GM23338 (cell line): Measurements from ENCODE around the gene SLC4A5. TPM values are rescaled to one million over a fixed set of nuclear protein-coding genes. Genes with fewer than 3 reads are reported as not detected.

ENCODE experiments used
- ATAC-seq: fragments of 200-7000 bp; cut with Tn5 transposase; 3 replicates; pipeline ENCODE4 v1.9.1; 2020
- DNase-seq: peaks from one replicate; pipeline ENCODE4 v3.0.0-alpha.2; 2015; ENCODE audit warnings: low spot score
- H2AFZ ChIP-seq: fragments of 200-600 bp; sonication (generic); 2 replicates; pipeline ENCODE4 v1.8.0; 2016; ENCODE audit warnings: antibody characterized with exemption, mild to moderate bottlenecking, moderate library complexity
- H3F3A ChIP-seq: fragments of 200-600 bp; sonication (generic); replicated peaks from 2 replicates; pipeline ENCODE4 v1.8.0; 2017; ENCODE audit warnings: antibody characterized with exemption, mixed run types, low read depth
- H3K27ac ChIP-seq: fragments of 200-600 bp; sonication (generic); 2 replicates; pipeline ENCODE4 v1.6.1; 2016; ENCODE audit warnings: low read depth
- H3K27me3 ChIP-seq: fragments of 200-600 bp; sonication (generic); 2 replicates; pipeline ENCODE4 v1.8.0; 2016; ENCODE audit warnings: mild to moderate bottlenecking, mixed run types, moderate library complexity; ENCODE audit not compliant: insufficient read depth
- H3K36me3 ChIP-seq: fragments of 200-600 bp; sonication (generic); 2 replicates; pipeline ENCODE4 v1.8.0; 2016; ENCODE audit warnings: mild to moderate bottlenecking; ENCODE audit not compliant: insufficient read depth
- H3K4me1 ChIP-seq: fragments of 200-600 bp; sonication (generic); 2 replicates; pipeline ENCODE4 v1.8.0; 2016; ENCODE audit warnings: mild to moderate bottlenecking, moderate library complexity; ENCODE audit not compliant: insufficient read depth
- H3K4me2 ChIP-seq: fragments of 200-600 bp; sonication (generic); 2 replicates; pipeline ENCODE4 v1.7.1; 2017; ENCODE audit warnings: mixed run types
- H3K4me3 ChIP-seq: fragments of 200-600 bp; sonication (generic); 2 replicates; pipeline ENCODE4 v1.6.1; 2016; ENCODE audit warnings: mixed run types
- H3K79me2 ChIP-seq: fragments of 200-600 bp; sonication (generic); replicated peaks from 2 replicates; pipeline ENCODE4 v1.8.0; 2017; ENCODE audit warnings: mild to moderate bottlenecking; ENCODE audit not compliant: insufficient read depth
- H3K9me2 ChIP-seq: fragments of 200-600 bp; sonication (generic); 2 replicates; pipeline ENCODE4 v1.8.0; 2017; ENCODE audit not compliant: insufficient read depth
- H4K20me1 ChIP-seq: fragments of 200-600 bp; sonication (generic); replicated peaks from 2 replicates; pipeline ENCODE4 v1.8.0; 2017; ENCODE audit warnings: mild to moderate bottlenecking; ENCODE audit not compliant: insufficient read depth
- H3K27ac Mint-ChIP-seq: 2 replicates; pipeline ENCODE4 v1.8.0; 2020; ENCODE audit warnings: inconsistent platforms, mild to moderate bottlenecking, moderate library complexity, mixed read lengths
- H3K27me3 Mint-ChIP-seq: 3 replicates; pipeline ENCODE4 v1.8.0; 2022; ENCODE audit warnings: low read depth, mild to moderate bottlenecking, moderate library complexity, mixed read lengths, inconsistent platforms; ENCODE audit not compliant: insufficient read depth, poor library complexity
- H3K36me3 Mint-ChIP-seq: 3 replicates; pipeline ENCODE4 v1.8.0; 2021; ENCODE audit warnings: low read depth, mild to moderate bottlenecking, inconsistent platforms, moderate library complexity, mixed read lengths
- H3K4me1 Mint-ChIP-seq: 3 replicates; pipeline ENCODE4 v1.8.0; 2020; ENCODE audit warnings: mild to moderate bottlenecking, inconsistent platforms, mixed read lengths
- H3K4me3 Mint-ChIP-seq: 3 replicates; pipeline ENCODE4 v1.8.0; 2021; ENCODE audit warnings: moderate library complexity, mild to moderate bottlenecking, inconsistent platforms, mixed read lengths
- H3K9me3 Mint-ChIP-seq: 3 replicates; pipeline ENCODE4 v1.8.0; 2020; ENCODE audit warnings: moderate library complexity, mild to moderate bottlenecking, inconsistent platforms, mixed read lengths
- CTCF ChIP-seq, 2 experiments: fragments of 200-600 bp in 1 of 2; sonication (generic) in 1 of 2; conservative IDR thresholded peaks; 2 replicates each; pipeline versions ENCODE4 v1.5.1 to v1.6.1; 2016 to 2017; ENCODE audit warnings: antibody characterized with exemption in 2 of 2, low read depth in 2 of 2, mild to moderate bottlenecking in 2 of 2, moderate library complexity in 1 of 2
- EZH2 ChIP-seq: fragments of 200-600 bp; sonication (generic); IDR thresholded peaks from one replicate; pipeline ENCODE4 v1.8.0; 2017; ENCODE audit warnings: antibody characterized with exemption, mild to moderate bottlenecking, low read depth; ENCODE audit not compliant: unreplicated experiment
- EZH2phosphoT487 ChIP-seq: fragments of 200-600 bp; sonication (generic); IDR thresholded peaks from one replicate; pipeline ENCODE4 v1.8.1; 2018; ENCODE audit warnings: antibody characterized with exemption; ENCODE audit not compliant: unreplicated experiment
- REST ChIP-seq: IDR thresholded peaks from one replicate; pipeline ENCODE4 v1.6.1; 2018; ENCODE audit warnings: antibody characterized with exemption; ENCODE audit not compliant: unreplicated experiment
- ZNF114 ChIP-seq: fragments of 250-450 bp; sonication (Bioruptor Pico); IDR thresholded peaks from 2 replicates; pipeline ENCODE4 v1.5.0; 2020; ENCODE audit warnings: mild to moderate bottlenecking, moderate library complexity
- ZNF331 ChIP-seq: fragments of 250-450 bp; sonication (Bioruptor Pico); IDR thresholded peaks from 2 replicates; pipeline ENCODE4 v1.5.0; 2020; ENCODE audit warnings: low read depth, mild to moderate bottlenecking, moderate library complexity
- ZNF462 ChIP-seq: fragments of 250-450 bp; sonication (Bioruptor Pico); IDR thresholded peaks from 2 replicates; pipeline ENCODE4 v1.5.0; 2020; ENCODE audit warnings: mild to moderate bottlenecking, moderate library complexity
- polyA plus RNA-seq: library from polyadenylated mRNA; unstranded; fragments of >200 nt; fragmentation: Nextera tagmentation; extraction: Ambion mirVana; gene quantifications from 2 replicates; pipeline ENCODE4 v1.2.1, GENCODE V29; 2016
- total RNA-seq: library from RNA; depleted of rRNA; stranded (reverse); fragments of >200 nt; shearing (Covaris generic); gene quantifications from 2 replicates; pipeline ENCODE4 v1.2.3, GENCODE V29; 2014

SLC4A5 gene
- total and polyA plus RNA-seq, 2 experiments from 2014 or later = 0.24 to 0.70 TPM

DNA sequence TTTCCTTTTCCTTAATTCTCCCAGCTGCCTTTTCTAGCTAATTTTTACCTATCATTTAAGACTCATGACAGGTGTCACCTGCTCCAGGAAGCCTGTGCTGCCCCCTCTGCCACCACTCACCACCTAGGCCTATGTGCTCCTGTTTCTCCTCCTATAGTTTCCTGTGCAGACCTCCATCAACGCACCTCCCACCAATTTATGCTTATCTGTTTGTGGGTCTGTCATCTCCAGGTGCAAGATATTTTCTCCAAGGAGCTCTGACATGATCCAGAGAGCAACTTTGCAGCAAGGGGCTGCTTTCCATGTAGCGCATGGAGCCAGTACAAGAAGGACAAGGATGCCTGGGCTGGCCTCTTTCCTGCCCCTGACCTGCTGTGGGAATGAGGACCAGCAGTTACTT, 42.7 kb downstream of the SLC4A5 start (continued):
- no peak for TF ChIP-seq ZNF462 (CRISPR knock-in tag)

DNA sequence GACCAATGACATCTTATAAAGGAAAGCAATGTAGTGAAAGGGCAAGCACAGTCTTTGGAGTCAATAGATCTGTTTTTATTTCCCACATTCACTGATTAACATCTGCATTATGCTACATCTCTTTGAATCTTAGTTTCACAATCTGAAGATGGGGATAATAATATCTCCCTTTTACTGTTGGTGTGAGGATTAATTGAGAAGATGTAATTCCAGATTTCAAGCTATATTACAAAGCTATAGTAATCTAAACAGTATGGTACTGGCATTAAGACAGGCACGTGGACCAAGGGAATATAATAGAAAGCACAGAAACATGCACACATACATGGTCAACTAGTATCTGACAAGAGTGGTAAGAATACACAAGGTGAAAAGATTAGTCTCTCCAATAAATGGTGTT, 45.3 kb downstream of the SLC4A5 start:
- no peaks in the 10 kb centered on the region for H3K4me1 ChIP-seq
- Mint-ChIP-seq H3K36me3 (no peaks in the 10 kb centered on the region; the same call in 2 of the 3 replicates), H3K4me1 (peaks cover 3% of the 10 kb centered on the region; the same call in 1 of the 3 replicates), H3K27ac (no peak overlapping the region), H3K27me3 (peaks cover 5% of the 10 kb centered on the region), H3K9me3 (peaks cover 7% of the 10 kb centered on the region; the same call in 2 of the 3 replicates), H3K4me3 (no peak overlapping the region)
- no peaks in the 10 kb centered on the region for H3K79me2 ChIP-seq
- ATAC-seq (no peak), DNase-seq (no peak)
- no peak overlapping the region for H3K27ac ChIP-seq
- no peaks in the 10 kb centered on the region for H3K36me3 ChIP-seq
- H4K20me1 ChIP-seq = no peaks in the 10 kb centered on the region
- no peaks in the 10 kb centered on the region for H3K9me2 ChIP-seq
- no peak overlapping the region for H3K4me3 ChIP-seq
- H3K4me2 ChIP-seq = no peak overlapping the region
- no peak for TF ChIP-seq EZH2phosphoT487
- H3F3A ChIP-seq = no peaks in the 10 kb centered on the region
- H3K27me3 ChIP-seq = no peaks in the 10 kb centered on the region
- H2AFZ ChIP-seq = no peak overlapping the region

- Histone ChIP-seq H3K79me2 (no peaks in the 10 kb centered on the region), H3K36me3 (no peaks in the 10 kb centered on the region), H3K4me2 (no peak overlapping the region), H3K27me3 (no peaks in the 10 kb centered on the region), H3K4me1 (no peaks in the 10 kb centered on the region), H4K20me1 (no peaks in the 10 kb centered on the region), H3K4me3 (no peak overlapping the region), H3K9me2 (no peaks in the 10 kb centered on the region), H2AFZ (no peak overlapping the region), H3F3A (no peaks in the 10 kb centered on the region), H3K27ac (no peak overlapping the region)
- ATAC-seq (no peak), DNase-seq (no peak)
- no peak overlapping the region for H3K4me3 Mint-ChIP-seq
- H3K36me3 Mint-ChIP-seq = no peaks in the 10 kb centered on the region; the same call in 2 of the 3 replicates
- no peak overlapping the region for H3K27ac Mint-ChIP-seq
- H3K9me3 Mint-ChIP-seq = peaks cover 7% of the 10 kb centered on the region; the same call in 2 of the 3 replicates
- peaks cover 5% of the 10 kb centered on the region for H3K27me3 Mint-ChIP-seq
- peaks cover 3% of the 10 kb centered on the region; the same call in 1 of the 3 replicates for H3K4me1 Mint-ChIP-seq
- TF ChIP-seq REST (no peak), ZNF114 (CRISPR knock-in tag) (no peak), ZNF331 (CRISPR knock-in tag) (no peak), EZH2 (no peak), CTCF (conservative IDR thresholded peaks at IDR 0.05; ENCODE audit: low read depth in 2 of 2) (no peak)
Observed at GRCh38 chr2:74297391-74297790, 45.8 kb downstream of the SLC4A5 start.
